Pancreas (tissue), 10 donors: ENCODE data around the gene ACSF3. TPM values are rescaled to one million over a fixed set of nuclear protein-coding genes. Genes with fewer than 3 reads are reported as not detected.

ENCODE experiments used
- ATAC-seq, 4 donors: fragments of 200-7000 bp; cut with Tn5 transposase; one replicate each; pipeline versions ENCODE4 v1.8.0 to v1.9.1; 2020; ENCODE audit warnings: mild to moderate bottlenecking in 4 of 4, moderate library complexity in 4 of 4
- DNase-seq, 6 donors: peaks; one replicate each; pipeline ENCODE4 v3.0.0-alpha.2; 2020
- FAIRE-seq: peaks from 2 replicates; lab custom pipeline; 2012; peaks lifted over from hg19 to GRCh38; lab: Jason Lieb, UNC
- H3K27ac ChIP-seq, 4 donors: fragments of 200-600 bp; sonication (generic); 1 replicate in 3 of 4; 2 replicates in 1 of 4; pipeline versions ENCODE4 v1.5.0 to v1.8.0; 2020
- H3K27me3 ChIP-seq, 4 donors: fragments of 200-600 bp; one replicate each; pipeline ENCODE4 v1.8.0; 2021
- H3K36me3 ChIP-seq, 3 donors: fragments of 200-600 bp; sonication (generic) in 1 of 3; one replicate each; pipeline versions ENCODE4 v1.5.0 to v1.8.0; 2020 to 2021
- H3K4me1 ChIP-seq, 3 donors: fragments of 200-600 bp; one replicate each; pipeline ENCODE4 v1.8.0; 2021
- H3K4me3 ChIP-seq, 4 donors: fragments of 200-600 bp; sonication (generic) in 2 of 4; one replicate each; pipeline versions ENCODE4 v1.5.0 to v1.8.0; 2020 to 2021
- H3K9me3 ChIP-seq, 4 donors: fragments of 200-600 bp; one replicate each; pipeline ENCODE4 v1.8.0; 2021
- WGBS, 2 donors: extraction: QIAGEN DNeasy Blood & Tissue Kit; methylation state at CpG; one replicate each; pipeline ENCODE4 v1.1.7; 2013; 5-methylcytosine and 5-hydroxymethylcytosine counted together
- intact Hi-C, 3 donors: fragments of 100-400 bp; cut with DNase I; formaldehyde crosslinking; loops; one replicate each; pipeline versions ENCODE4 v1.11.1 to v1.14.2; 2022
- polyA plus RNA-seq, 2 donors: library from polyadenylated mRNA; stranded (reverse); fragments of 200-250 nt; gene quantifications; one replicate each; pipeline ENCODE4 v1.2.3, GENCODE V29; 2013
- total RNA-seq, 6 donors: library from RNA; stranded (reverse); fragmentation: NEBNext Ultra II Directional in 4 of 6; extraction: Animal tissue kit (Norgen Biotek cat#: 25700) in 4 of 6; gene quantifications; one replicate each; pipeline versions ENCODE4 v1.2.1 to v1.2.4, GENCODE V29; 2021 to 2023
- TF ChIP-seq, protein P1 (sequence below), 4 donors: fragments of 200-600 bp; sonication (generic) in 3 of 4; IDR thresholded peaks; one replicate each; pipeline versions ENCODE4 v1.5.0 to v1.8.0; 2021; ENCODE audit warnings: antibody characterized with exemption in 4 of 4
- donor health status: healthy with polysubstance abuse.
- donor health status: DM: no; HTN: no; CAD: no; lungs with moderate emphysema.
- donor health status: DM: no; HTN: no; CAD: no.
- donor health status: control.
- donor health status: control.
- donor health status: Bipolar disorder and iron deficiency.
- donor health status: DM: yes; HTN: yes; CAD: no.
- donor health status: DM: no; HTN: no; CAD: no.
- donor health status: DM: no; HTN: no; CAD: no.
- donor health status: DM: yes; HTN: yes; CAD: no.

The ACSF3 gene
- total and polyA plus RNA-seq, 8 donors: 17.3 to 36.9 (median 20.8) TPM

DNA sequence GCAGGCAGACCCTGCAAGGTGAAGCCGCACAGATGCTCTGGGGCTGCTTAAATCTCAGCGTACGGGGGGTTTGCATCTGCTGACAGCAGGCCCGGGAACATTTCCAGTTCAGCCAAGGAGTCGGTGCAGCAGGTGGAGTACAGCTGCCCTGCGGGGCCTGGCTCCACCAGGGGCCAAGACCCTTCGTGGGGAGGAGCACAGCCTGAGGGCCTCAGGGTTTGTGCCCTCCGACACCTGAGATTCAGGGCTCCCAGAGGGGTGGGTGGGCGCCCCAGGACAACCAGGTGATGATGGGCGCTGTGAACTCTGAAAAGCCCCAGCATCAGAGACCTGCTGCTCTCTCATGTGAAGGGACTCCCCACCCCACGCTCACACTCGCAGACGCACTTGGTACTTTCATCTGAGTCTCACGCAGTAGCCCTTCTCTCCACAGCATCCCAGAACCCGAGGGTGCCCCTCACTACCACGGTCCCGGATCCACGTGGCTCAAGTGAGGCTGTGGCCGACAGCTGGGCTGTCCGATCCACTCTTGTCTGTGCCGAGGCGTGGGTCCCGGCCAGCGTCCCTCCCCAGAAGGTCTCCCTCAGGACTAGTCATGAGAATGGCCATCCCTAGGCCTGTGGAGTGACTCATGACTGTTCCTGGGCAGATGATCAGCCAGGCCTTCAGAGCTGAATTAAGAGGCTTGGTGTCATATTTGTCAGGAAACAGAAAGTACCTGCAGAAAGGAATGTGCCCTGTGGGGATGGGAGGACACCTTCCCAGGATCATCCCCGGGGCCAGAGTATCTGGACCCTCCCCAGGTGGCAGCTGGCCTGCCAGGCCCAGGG lies 29.6 kb downstream of the ACSF3 start:
- intact Hi-C loops: no loop called here
- no peak for ATAC-seq
- FAIRE-seq: no peak
- DNase-seq: peak in 2 of 6 donors; percentile 44 to 46
- Histone ChIP-seq H3K27ac (no peak overlapping the region), H3K36me3 (peaks cover 0 to 13% (median 0%) of the 10 kb centered on the region in 3 donors), H3K9me3 (no peaks in the 10 kb centered on the region), H3K27me3 (no peaks in the 10 kb centered on the region), H3K4me1 (no peaks in the 10 kb centered on the region), H3K4me3 (no peak overlapping the region)
- TF ChIP-seq, protein P1, sequence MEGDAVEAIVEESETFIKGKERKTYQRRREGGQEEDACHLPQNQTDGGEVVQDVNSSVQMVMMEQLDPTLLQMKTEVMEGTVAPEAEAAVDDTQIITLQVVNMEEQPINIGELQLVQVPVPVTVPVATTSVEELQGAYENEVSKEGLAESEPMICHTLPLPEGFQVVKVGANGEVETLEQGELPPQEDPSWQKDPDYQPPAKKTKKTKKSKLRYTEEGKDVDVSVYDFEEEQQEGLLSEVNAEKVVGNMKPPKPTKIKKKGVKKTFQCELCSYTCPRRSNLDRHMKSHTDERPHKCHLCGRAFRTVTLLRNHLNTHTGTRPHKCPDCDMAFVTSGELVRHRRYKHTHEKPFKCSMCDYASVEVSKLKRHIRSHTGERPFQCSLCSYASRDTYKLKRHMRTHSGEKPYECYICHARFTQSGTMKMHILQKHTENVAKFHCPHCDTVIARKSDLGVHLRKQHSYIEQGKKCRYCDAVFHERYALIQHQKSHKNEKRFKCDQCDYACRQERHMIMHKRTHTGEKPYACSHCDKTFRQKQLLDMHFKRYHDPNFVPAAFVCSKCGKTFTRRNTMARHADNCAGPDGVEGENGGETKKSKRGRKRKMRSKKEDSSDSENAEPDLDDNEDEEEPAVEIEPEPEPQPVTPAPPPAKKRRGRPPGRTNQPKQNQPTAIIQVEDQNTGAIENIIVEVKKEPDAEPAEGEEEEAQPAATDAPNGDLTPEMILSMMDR (IDR thresholded peaks at IDR 0.05): no peak
- WGBS, 2 donors: 89 to 93% methylated on average over 25 of the region's 25 CpGs

DNA sequence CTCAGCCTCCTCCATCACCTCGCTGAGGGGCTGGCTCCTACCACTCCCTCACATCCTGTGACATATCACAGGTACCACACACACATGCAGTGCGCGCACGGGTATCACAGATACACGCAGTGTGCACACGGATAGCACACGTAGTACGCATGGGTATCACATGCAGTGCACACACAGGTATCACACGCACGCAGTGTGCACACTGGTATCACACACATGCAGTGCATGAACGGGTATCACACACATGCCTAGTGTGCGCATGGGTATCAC lies 30.1 kb downstream of the ACSF3 start:
- DNase-seq (peak in 2 of 6 donors; percentile 24 to 46), ATAC-seq (no peak), FAIRE-seq (no peak)
- TF ChIP-seq, protein P1 (IDR thresholded peaks at IDR 0.05): no peak
- intact Hi-C loops: no loop called here
- Histone ChIP-seq H3K4me3 (no peak overlapping the region), H3K9me3 (no peaks in the 10 kb centered on the region), H3K27me3 (no peaks in the 10 kb centered on the region), H3K27ac (no peak overlapping the region), H3K4me1 (no peaks in the 10 kb centered on the region), H3K36me3 (peaks cover 0 to 13% (median 0%) of the 10 kb centered on the region in 3 donors)
- 95 to 98% methylated on average over 12 of the region's 12 CpGs for WGBS, 2 donors

DNA sequence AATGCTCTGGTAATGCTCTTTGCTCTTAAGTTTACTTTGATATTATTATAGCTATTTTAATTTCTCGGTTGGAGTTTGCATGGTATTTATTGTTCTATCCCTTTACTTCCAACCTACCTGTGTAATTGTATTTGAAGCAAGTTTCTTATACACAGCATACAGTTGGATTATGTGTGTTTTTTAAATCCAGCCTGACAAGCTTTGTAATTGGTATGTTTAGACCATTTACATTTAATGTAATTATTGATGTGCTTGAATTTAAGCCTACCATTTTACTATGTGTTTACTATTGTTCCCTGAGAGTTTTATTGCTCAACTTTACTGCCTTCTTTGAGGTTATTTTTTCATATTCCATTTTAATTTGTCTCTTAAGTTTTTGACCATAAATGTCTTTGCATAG lies 35.7 kb downstream of the ACSF3 start:
- no peak for DNase-seq
- no peaks in the 10 kb centered on the region for H3K4me1 ChIP-seq
- H3K27me3 ChIP-seq: no peaks in the 10 kb centered on the region
- H3K27ac ChIP-seq: no peak overlapping the region
- TF ChIP-seq, protein P1 (IDR thresholded peaks at IDR 0.05): no peak
- intact Hi-C loops: no loop called here
- no peak for FAIRE-seq
- no peak for ATAC-seq
- no peak overlapping the region for H3K4me3 ChIP-seq
- no peaks in the 10 kb centered on the region for H3K9me3 ChIP-seq
- H3K36me3 ChIP-seq: peaks cover 0 to 14% (median 0%) of the 10 kb centered on the region in 3 donors
- WGBS, 2 donors: 98 to 100% methylated on average over 1 of the region's 1 CpG

DNA sequence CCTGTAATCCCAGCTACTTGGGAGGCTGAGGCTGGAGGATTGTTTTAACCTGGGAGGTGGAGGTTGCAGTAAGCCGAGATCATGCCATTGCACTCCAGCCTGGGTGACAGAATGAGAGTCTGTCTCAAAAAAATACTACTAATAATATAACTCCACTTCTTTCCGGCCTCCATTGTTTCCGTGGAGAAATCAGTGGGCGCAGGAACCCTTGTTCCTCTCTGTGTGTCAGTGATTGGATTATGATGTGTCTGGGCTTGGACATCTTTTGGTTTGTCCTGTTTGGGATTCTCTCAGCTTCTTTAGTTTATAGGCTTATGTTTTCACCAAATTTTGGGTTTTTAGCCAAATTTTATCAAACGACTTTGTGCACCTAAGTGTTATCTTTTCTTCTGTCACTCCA lies 36.8 kb downstream of the ACSF3 start:
- intact Hi-C loops: no loop called here
- Histone ChIP-seq H3K9me3 (no peaks in the 10 kb centered on the region), H3K27ac (no peak overlapping the region), H3K27me3 (no peaks in the 10 kb centered on the region), H3K4me1 (no peaks in the 10 kb centered on the region), H3K4me3 (no peak overlapping the region), H3K36me3 (peaks cover 0 to 14% (median 0%) of the 10 kb centered on the region in 3 donors)
- TF ChIP-seq, protein P1 (IDR thresholded peaks at IDR 0.05): no peak
- ATAC-seq: no peak
- WGBS, 2 donors: 96 to 99% methylated on average over 5 of the region's 5 CpGs
- DNase-seq: no peak
- no peak for FAIRE-seq

DNA sequence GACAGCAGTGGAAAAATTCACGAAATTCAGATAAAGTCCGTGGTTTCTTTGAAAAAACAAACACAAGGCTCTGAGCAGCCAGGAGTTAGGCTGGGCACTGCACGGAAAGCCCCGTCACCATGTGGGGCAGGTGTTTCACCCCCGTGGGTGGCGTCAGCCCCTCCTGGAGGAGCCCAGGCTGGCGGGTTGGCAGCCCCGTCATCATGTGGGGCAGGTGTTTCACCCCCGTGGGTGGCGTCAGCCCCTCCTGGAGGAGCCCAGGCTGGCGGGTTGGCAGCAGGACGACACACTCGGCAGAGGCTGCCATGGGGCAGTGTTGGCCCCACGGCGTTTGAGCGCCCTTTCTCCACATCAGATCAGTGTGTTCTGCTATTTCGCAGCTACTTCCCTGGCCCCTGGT lies 38.1 kb downstream of the ACSF3 start:
- Histone ChIP-seq H3K36me3 (peaks cover 0 to 14% (median 0%) of the 10 kb centered on the region in 3 donors), H3K27me3 (no peaks in the 10 kb centered on the region), H3K27ac (no peak overlapping the region), H3K4me3 (no peak overlapping the region), H3K4me1 (no peaks in the 10 kb centered on the region), H3K9me3 (no peaks in the 10 kb centered on the region)
- WGBS, 2 donors: 88 to 92% methylated on average over 17 of the region's 17 CpGs
- DNase-seq: peak in 2 of 6 donors; percentile 40 to 41
- TF ChIP-seq, protein P1 (IDR thresholded peaks at IDR 0.05): no peak
- intact Hi-C loops: no loop called here
- ATAC-seq: no peak
- FAIRE-seq: no peak
